Trophoblast cell (in vitro differentiated cells and primary cell): ENCODE results near the gene FBXL17. TPM values are rescaled to one million over a fixed set of nuclear protein-coding genes. Genes with fewer than 3 reads are reported as not detected.
A peak's percentile ranks its signal among the peaks of the same experiment; 100 is the strongest.

ENCODE experiments used
- DNase-seq, 2 donors: peaks; one replicate each; pipeline ENCODE4 v3.0.0-alpha.2; 2016
- H2AFZ ChIP-seq: 2 replicates; pipeline ENCODE4 v1.6.1; 2013; ENCODE audit warnings: low read length, moderate library complexity, mild to moderate bottlenecking; ENCODE audit not compliant: insufficient read depth, poor library complexity
- H2AK5ac ChIP-seq: 2 replicates; pipeline ENCODE4 v1.6.1; 2013; ENCODE audit warnings: mild to moderate bottlenecking, low read length
- H2BK120ac ChIP-seq: 2 replicates; pipeline ENCODE4 v1.6.1; 2013; ENCODE audit warnings: low read length, mild to moderate bottlenecking, moderate library complexity; ENCODE audit not compliant: insufficient read depth, poor library complexity
- H2BK12ac ChIP-seq: 2 replicates; pipeline ENCODE4 v1.6.1; 2013; ENCODE audit warnings: mild to moderate bottlenecking, low read length, moderate library complexity
- H2BK5ac ChIP-seq: 2 replicates; pipeline ENCODE4 v1.6.1; 2013; ENCODE audit warnings: low read length, low read depth, moderate library complexity, mild to moderate bottlenecking; ENCODE audit not compliant: poor library complexity
- H3K14ac ChIP-seq: 2 replicates; pipeline ENCODE4 v1.6.1; 2013; ENCODE audit warnings: mild to moderate bottlenecking, low read length
- H3K18ac ChIP-seq: 2 replicates; pipeline ENCODE4 v1.6.1; 2013; ENCODE audit warnings: mild to moderate bottlenecking, low read length
- H3K23ac ChIP-seq: 2 replicates; pipeline ENCODE4 v1.6.1; 2013; ENCODE audit warnings: low read length
- H3K27ac ChIP-seq: 2 replicates; pipeline ENCODE4 v1.5.1; 2013; ENCODE audit warnings: low read depth, mild to moderate bottlenecking, inconsistent platforms, low read length, moderate library complexity
- H3K27me3 ChIP-seq: 2 replicates; pipeline ENCODE4 v1.6.1; 2013; ENCODE audit warnings: inconsistent platforms, mild to moderate bottlenecking, low read length, moderate library complexity; ENCODE audit not compliant: insufficient read depth
- H3K36me3 ChIP-seq, 2 experiments: 1 replicate in 1 of 2; 2 replicates in 1 of 2; pipeline ENCODE4 v1.6.1; 2013; ENCODE audit warnings: low read length in 2 of 2, mild to moderate bottlenecking in 2 of 2, moderate library complexity in 1 of 2; ENCODE audit not compliant: insufficient read depth in 2 of 2, control insufficient read depth in 1 of 2
- H3K4ac ChIP-seq: 2 replicates; pipeline ENCODE4 v1.6.1; 2013; ENCODE audit warnings: low read depth, mild to moderate bottlenecking, low read length, moderate library complexity
- H3K4me1 ChIP-seq, 2 experiments: 1 replicate in 1 of 2; 2 replicates in 1 of 2; pipeline ENCODE4 v1.6.1; 2013; ENCODE audit warnings: low read length in 2 of 2, mild to moderate bottlenecking in 2 of 2, moderate library complexity in 1 of 2; ENCODE audit not compliant: insufficient read depth in 2 of 2, control insufficient read depth in 1 of 2
- H3K4me2 ChIP-seq: 2 replicates; pipeline ENCODE4 v1.6.1; 2013; ENCODE audit warnings: inconsistent platforms, mild to moderate bottlenecking, low read length, moderate library complexity
- H3K4me3 ChIP-seq: 2 replicates; pipeline ENCODE4 v1.5.1; 2013; ENCODE audit warnings: mild to moderate bottlenecking, low read depth, low read length, inconsistent platforms
- H3K79me1 ChIP-seq: one replicate; pipeline ENCODE4 v1.6.1; 2013; ENCODE audit warnings: low read length
- H3K79me2 ChIP-seq: 2 replicates; pipeline ENCODE4 v1.6.1; 2013; ENCODE audit warnings: low read length, mild to moderate bottlenecking; ENCODE audit not compliant: control insufficient read depth, insufficient read depth, poor library complexity
- H3K9ac ChIP-seq: 2 replicates; pipeline ENCODE4 v1.6.1; 2013; ENCODE audit warnings: mild to moderate bottlenecking, low read length
- H3K9me3 ChIP-seq: 2 replicates; pipeline ENCODE4 v1.6.1; 2013; ENCODE audit warnings: low read depth, mild to moderate bottlenecking, control low read depth, inconsistent platforms, low read length; ENCODE audit not compliant: insufficient read depth
- H4K12ac ChIP-seq: 2 replicates; pipeline ENCODE4 v1.6.1; 2013; ENCODE audit warnings: low read depth, mild to moderate bottlenecking, low read length, moderate library complexity
- H4K8ac ChIP-seq: 2 replicates; pipeline ENCODE4 v1.6.1; 2013; ENCODE audit warnings: low read depth, mild to moderate bottlenecking, low read length, moderate library complexity
- H4K91ac ChIP-seq: one replicate; pipeline ENCODE4 v1.6.1; 2013; ENCODE audit warnings: low read depth, mild to moderate bottlenecking, low read length, moderate library complexity
- WGBS: extraction: QIAGEN DNeasy Blood & Tissue Kit; methylation state at CpG from one replicate; pipeline ENCODE4 v1.1.7; 2013; ENCODE audit warnings: missing lambda C conversion rate; ENCODE audit not compliant: insufficient read length, insufficient coverage; ENCODE audit errors: extremely low coverage; 5-methylcytosine and 5-hydroxymethylcytosine counted together
- polyA plus RNA-seq: library from polyadenylated mRNA; stranded (reverse); fragments of 200-250 nt; gene quantifications from 2 replicates; pipeline ENCODE4 v1.2.3, GENCODE V29; 2013

Gene FBXL17
- polyA plus RNA-seq, result 5.2 and 5.3 TPM in 2 replicates

DNA sequence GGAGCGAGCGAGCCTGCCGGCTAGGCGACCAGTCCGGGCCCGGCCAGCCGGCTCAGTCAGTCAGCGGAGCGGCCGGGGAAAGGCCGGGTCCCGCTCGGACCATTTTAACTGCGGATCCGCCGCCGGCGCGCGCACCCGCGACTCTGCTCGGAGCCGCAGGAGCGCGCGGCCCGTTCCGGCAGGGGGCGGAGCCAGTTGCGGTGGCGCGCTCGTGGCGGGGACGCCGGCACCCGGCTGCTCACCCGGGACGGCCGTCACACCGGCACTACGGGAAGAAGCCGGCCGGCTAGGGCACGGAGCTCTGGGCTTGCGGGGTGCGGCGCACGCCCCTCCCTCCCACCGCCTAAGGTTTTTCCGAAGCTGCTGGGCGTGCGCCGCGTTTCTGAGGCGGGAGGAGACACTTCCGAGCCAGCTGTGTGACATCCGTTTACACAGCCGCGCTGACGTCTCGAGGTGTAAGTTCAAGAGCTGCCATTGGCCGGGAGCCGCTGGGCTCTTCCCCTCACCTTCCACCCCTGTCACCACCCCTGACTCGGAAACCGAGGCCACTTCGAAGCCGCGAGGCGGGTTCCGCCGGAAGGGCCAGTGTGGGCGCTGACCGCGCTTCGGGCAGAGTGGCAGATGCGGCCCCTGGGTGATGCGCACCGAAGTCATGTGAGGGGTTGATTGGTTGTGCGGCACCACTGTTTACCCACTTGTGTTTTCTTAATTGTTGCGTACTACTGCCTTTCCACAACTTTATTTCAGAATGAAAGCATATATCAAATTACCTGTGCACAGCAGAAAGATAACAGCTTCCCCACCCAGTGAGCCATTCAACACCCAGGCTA is at the start of gene FBXL17:
Gene FBXL17, minus strand, starts transcription at position 145 of the 830 bp plus-strand sequence.
- WGBS, result no CpG with 5 or more reads among the region's 82 CpGs
- H3K4ac ChIP-seq, result peak within 1 kb of the TSS; percentile 44

DNA sequence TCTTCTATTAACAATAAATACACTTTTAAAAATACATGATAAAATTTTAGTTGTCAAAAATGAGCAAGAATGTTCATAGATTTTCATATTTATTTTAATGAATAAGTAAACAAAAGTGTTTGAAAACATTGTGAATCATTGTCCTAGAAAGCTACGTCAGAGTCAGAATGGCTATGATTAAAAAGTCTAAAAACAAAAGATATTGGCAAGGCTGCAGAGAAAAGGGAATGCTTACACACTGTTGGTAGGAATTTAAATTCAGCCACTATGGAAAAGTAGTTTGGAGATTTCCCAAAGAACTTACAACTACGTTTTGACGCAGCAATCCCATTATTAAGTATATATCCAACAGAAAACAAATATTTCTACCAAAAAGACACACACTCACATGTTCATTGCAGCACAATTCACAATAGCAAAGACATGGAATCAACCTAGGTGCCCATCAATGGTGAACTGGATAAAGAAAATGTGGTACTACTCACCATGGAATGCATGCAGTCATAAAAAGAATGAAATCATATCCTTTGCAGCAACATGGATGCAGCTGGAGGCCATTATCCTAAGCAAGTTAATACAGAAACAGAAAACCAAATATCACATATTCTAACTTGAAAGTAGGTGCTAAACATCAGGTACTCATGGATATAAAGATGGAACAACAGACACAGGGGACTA is 49.2 kb upstream of the FBXL17 start:
- no peak overlapping the region for H4K8ac ChIP-seq
- no peak overlapping the region for H2BK12ac ChIP-seq
- no peaks in the 10 kb centered on the region for H3K4me1 ChIP-seq
- no peaks in the 10 kb centered on the region for H3K27me3 ChIP-seq
- H4K12ac ChIP-seq, result no peak overlapping the region
- H3K4ac ChIP-seq, result no peak overlapping the region
- no peak overlapping the region for H2BK5ac ChIP-seq
- H3K79me2 ChIP-seq, result no peaks in the 10 kb centered on the region
- no peak overlapping the region for H2BK120ac ChIP-seq
- H4K91ac ChIP-seq, result no peak overlapping the region
- no peaks in the 10 kb centered on the region for H3K36me3 ChIP-seq
- no peak overlapping the region for H3K4me2 ChIP-seq
- no peak overlapping the region for H3K27ac ChIP-seq
- H3K9ac ChIP-seq, result no peak overlapping the region
- H3K4me3 ChIP-seq, result no peak overlapping the region
- no peak overlapping the region for H2AK5ac ChIP-seq
- no peaks in the 10 kb centered on the region for H3K79me1 ChIP-seq
- H3K14ac ChIP-seq, result no peak overlapping the region
- H3K23ac ChIP-seq, result no peak overlapping the region
- H3K9me3 ChIP-seq, result no peaks in the 10 kb centered on the region
- no peak overlapping the region for H3K18ac ChIP-seq
- no peak overlapping the region for H2AFZ ChIP-seq
- WGBS, result no CpG with 5 or more reads among the region's 3 CpGs
- DNase-seq, result no peak

More for the DNA sequence above, at the start of gene FBXL17:
- Histone ChIP-seq H2AFZ (peak within 1 kb of the TSS; percentile 82), H3K4me3 (peak within 1 kb of the TSS; percentile 91), H4K12ac (peak within 1 kb of the TSS; percentile 95), H4K8ac (peak within 1 kb of the TSS; percentile 100), H3K79me2 (peaks cover 14% of the 10 kb centered on the region), H3K9me3 (no peaks in the 10 kb centered on the region), H4K91ac (peak within 1 kb of the TSS; percentile 90), H2AK5ac (peak within 1 kb of the TSS; percentile 34), H3K27me3 (no peaks in the 10 kb centered on the region), H2BK5ac (peak within 1 kb of the TSS; percentile 60), H2BK12ac (no peak within 1 kb of the TSS), H3K4me1 (peaks cover 0 to 2% of the 10 kb centered on the region in 2 experiments), H3K36me3 (no peaks in the 10 kb centered on the region), H3K18ac (peak within 1 kb of the TSS; percentile 89), H3K27ac (peak within 1 kb of the TSS; percentile 92), H3K14ac (peak within 1 kb of the TSS; percentile 95), H2BK120ac (peak within 1 kb of the TSS; percentile 86), H3K9ac (peak within 1 kb of the TSS; percentile 85), H3K23ac (no peak within 1 kb of the TSS), H3K4me2 (peak within 1 kb of the TSS; percentile 76), H3K79me1 (peaks cover 15% of the 10 kb centered on the region)
- peak; percentile 95 to 97 for DNase-seq

DNA sequence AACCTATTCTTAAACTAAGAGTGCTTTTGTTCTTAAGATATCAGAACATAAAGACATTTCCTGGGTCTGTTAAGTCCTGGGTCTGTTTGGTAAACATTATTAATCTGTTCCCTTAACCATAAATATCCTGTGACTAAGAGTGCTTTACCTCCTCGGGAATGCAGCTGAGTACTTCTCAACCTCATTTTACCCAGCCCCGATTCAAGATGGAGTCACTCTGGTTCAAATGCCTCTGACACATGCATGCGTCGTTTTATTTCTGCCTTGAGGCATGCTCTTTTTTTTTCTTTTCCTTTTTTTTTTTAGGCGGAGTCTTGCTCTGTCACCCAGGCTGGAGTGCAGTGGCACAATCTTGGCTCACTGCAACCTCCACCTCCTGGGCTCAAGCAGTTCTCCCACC is 39.8 kb upstream of the FBXL17 start:
- Histone ChIP-seq H2BK120ac (no peak overlapping the region), H3K4me2 (no peak overlapping the region), H3K27ac (no peak overlapping the region), H4K12ac (no peak overlapping the region), H3K9me3 (no peaks in the 10 kb centered on the region), H3K4me1 (no peaks in the 10 kb centered on the region), H3K9ac (no peak overlapping the region), H3K18ac (no peak overlapping the region), H2AFZ (no peak overlapping the region), H3K36me3 (no peaks in the 10 kb centered on the region), H3K79me2 (no peaks in the 10 kb centered on the region), H3K14ac (no peak overlapping the region), H2BK5ac (no peak overlapping the region), H3K4ac (no peak overlapping the region), H2BK12ac (no peak overlapping the region), H3K79me1 (no peaks in the 10 kb centered on the region), H4K91ac (no peak overlapping the region), H3K23ac (no peak overlapping the region), H2AK5ac (no peak overlapping the region), H4K8ac (no peak overlapping the region), H3K27me3 (no peaks in the 10 kb centered on the region), H3K4me3 (no peak overlapping the region)
- WGBS, result no CpG with 5 or more reads among the region's 5 CpGs
- DNase-seq, result no peak

DNA sequence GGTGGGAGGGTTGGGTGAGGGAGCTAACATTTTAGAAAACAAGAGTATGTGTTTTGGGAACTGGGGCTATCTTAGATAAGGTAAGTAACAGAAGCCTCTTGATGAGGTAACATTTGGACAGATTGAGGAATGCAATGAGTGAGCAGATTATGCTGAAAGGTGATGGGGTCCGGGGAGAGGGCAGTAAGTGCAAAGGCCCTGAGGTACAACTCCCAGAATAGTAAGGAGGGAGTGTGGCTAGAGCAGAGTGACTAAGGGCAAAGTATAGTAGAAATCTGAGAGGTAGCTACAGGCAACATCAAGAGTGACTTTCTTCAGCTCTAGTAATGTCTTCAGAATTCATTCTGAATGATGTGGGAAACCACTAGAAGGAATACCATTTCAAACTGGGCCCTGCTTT is 38.9 kb upstream of the FBXL17 start:
- no peak overlapping the region for H4K91ac ChIP-seq
- no peaks in the 10 kb centered on the region for H3K79me2 ChIP-seq
- DNase-seq, result no peak
- no peak overlapping the region for H3K18ac ChIP-seq
- H2AK5ac ChIP-seq, result no peak overlapping the region
- no peak overlapping the region for H2BK12ac ChIP-seq
- no peak overlapping the region for H3K4me2 ChIP-seq
- H3K9me3 ChIP-seq, result no peaks in the 10 kb centered on the region
- H3K27ac ChIP-seq, result no peak overlapping the region
- H2BK5ac ChIP-seq, result no peak overlapping the region
- H3K79me1 ChIP-seq, result no peaks in the 10 kb centered on the region
- no peak overlapping the region for H4K8ac ChIP-seq
- H3K9ac ChIP-seq, result no peak overlapping the region
- H2BK120ac ChIP-seq, result no peak overlapping the region
- no peak overlapping the region for H3K4me3 ChIP-seq
- no peak overlapping the region for H3K23ac ChIP-seq
- no peak overlapping the region for H4K12ac ChIP-seq
- no peaks in the 10 kb centered on the region for H3K36me3 ChIP-seq
- no peaks in the 10 kb centered on the region for H3K27me3 ChIP-seq
- no peak overlapping the region for H2AFZ ChIP-seq
- no peak overlapping the region for H3K4ac ChIP-seq
- H3K14ac ChIP-seq, result no peak overlapping the region
- WGBS, result no CpG with 5 or more reads among the region's 1 CpG
- H3K4me1 ChIP-seq, result no peaks in the 10 kb centered on the region
